Fibroblast of lung (primary cell): ENCODE results near the gene MYL2.

ENCODE experiments used
- CTCF ChIP-seq, 2 donors: IDR thresholded peaks in 1 of 2; conservative IDR thresholded peaks in 1 of 2; 1 replicate in 1 of 2; 2 replicates in 1 of 2; pipeline ENCODE4 v1.5.1; 2011 to 2012; ENCODE audit warnings: low read length in 2 of 2, control low read depth in 1 of 2, inconsistent platforms in 1 of 2, low read depth in 1 of 2, mild to moderate bottlenecking in 1 of 2
- EZH2 ChIP-seq: IDR thresholded peaks from 2 replicates; pipeline ENCODE4 v1.5.1; 2012; ENCODE audit warnings: low read length, control low read depth, mild to moderate bottlenecking; ENCODE audit errors: missing control alignments

DNA sequence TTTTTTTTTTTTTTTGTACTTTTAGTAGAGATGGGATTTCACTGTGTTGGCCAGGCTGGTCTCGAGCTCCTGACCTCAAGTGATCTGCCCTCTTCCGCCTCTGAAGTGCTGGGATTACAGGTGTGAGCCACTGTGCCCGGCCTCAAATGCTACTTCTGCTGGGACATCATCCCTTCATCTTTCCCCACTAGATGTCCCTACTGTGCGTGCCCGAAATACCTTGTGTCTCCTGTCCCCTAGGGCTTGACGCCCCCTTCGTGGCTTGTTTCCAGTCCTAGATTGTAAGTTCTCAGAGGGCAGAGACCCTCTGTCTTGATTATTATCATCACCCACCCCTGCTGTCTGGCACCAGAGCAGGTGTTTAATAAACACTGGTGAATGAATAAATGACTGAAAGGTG, 58.6 kb downstream of the MYL2 start:
- TF ChIP-seq CTCF (conservative IDR thresholded peaks at IDR 0.05 in 1 of 2, IDR thresholded peaks at IDR 0.05 in 1 of 2; ENCODE audit: low read depth in 1 of 2, low read length in 2 of 2) (no peak), EZH2 (no peak)
